ENCODE data around the gene WBP2NL.

The WBP2NL gene

GRCh38 chr22:42026705-42027104 lies 28.1 kb downstream of the WBP2NL start:
- no peak for DNase-seq (ENCODE audit: low read depth in 1 of 2, low spot score in 1 of 2)

GRCh38 chr22:42033263-42034181 lies 34.9 kb downstream of the WBP2NL start:
- no peak for DNase-seq (ENCODE audit: low read depth in 1 of 2, low spot score in 1 of 2)

GRCh38 chr22:42035256-42035655 lies 36.7 kb downstream of the WBP2NL start:
- no peak for DNase-seq (ENCODE audit: low read depth in 1 of 2, low spot score in 1 of 2)

- DNase-seq (ENCODE audit: low read depth in 1 of 2, low spot score in 1 of 2), result no peak
Observed at GRCh38 chr22:42039271-42039670, 40.7 kb downstream of the WBP2NL start.

GRCh38 chr22:42041784-42042183 lies 43.2 kb downstream of the WBP2NL start:
- DNase-seq (ENCODE audit: low read depth in 1 of 2, low spot score in 1 of 2), result no peak

GRCh38 chr22:42050641-42051180 lies 52.1 kb downstream of the WBP2NL start:
- DNase-seq (ENCODE audit: low read depth in 1 of 2, low spot score in 1 of 2), result no peak

GRCh38 chr22:42052765-42053164 lies 54.2 kb downstream of the WBP2NL start:
- no peak for DNase-seq (ENCODE audit: low read depth in 1 of 2, low spot score in 1 of 2)

- no peak for DNase-seq (ENCODE audit: low read depth in 1 of 2, low spot score in 1 of 2)
Observed at GRCh38 chr22:42056757-42057511, 58.3 kb downstream of the WBP2NL start.

- no peak for DNase-seq (ENCODE audit: low read depth in 1 of 2, low spot score in 1 of 2)
Observed at GRCh38 chr22:42060489-42060888, 61.9 kb downstream of the WBP2NL start.

GRCh38 chr22:42061041-42061440 lies 62.5 kb downstream of the WBP2NL start:
- no peak for DNase-seq (ENCODE audit: low read depth in 1 of 2, low spot score in 1 of 2)

- DNase-seq (ENCODE audit: low read depth in 1 of 2, low spot score in 1 of 2), result no peak
Observed at GRCh38 chr22:42062506-42063170, 64.0 kb downstream of the WBP2NL start.

GRCh38 chr22:42064629-42065028 lies 66.0 kb downstream of the WBP2NL start:
- no peak for DNase-seq (ENCODE audit: low read depth in 1 of 2, low spot score in 1 of 2)

- DNase-seq (ENCODE audit: low read depth in 1 of 2, low spot score in 1 of 2), result no peak
Observed at GRCh38 chr22:42065438-42066125, 67.0 kb downstream of the WBP2NL start.

- DNase-seq (ENCODE audit: low read depth in 1 of 2, low spot score in 1 of 2), result no peak
Observed at GRCh38 chr22:42066126-42066761, 67.7 kb downstream of the WBP2NL start.

GRCh38 chr22:42066937-42067336 lies 68.3 kb downstream of the WBP2NL start:
- DNase-seq (ENCODE audit: low read depth in 1 of 2, low spot score in 1 of 2), result no peak

- DNase-seq (ENCODE audit: low read depth in 1 of 2, low spot score in 1 of 2), result no peak
Observed at GRCh38 chr22:42067671-42068251, 69.2 kb downstream of the WBP2NL start.

- DNase-seq (ENCODE audit: low read depth in 1 of 2, low spot score in 1 of 2), result no peak
Observed at GRCh38 chr22:42068291-42068690, 69.7 kb downstream of the WBP2NL start.

GRCh38 chr22:42069801-42070516 lies 71.4 kb downstream of the WBP2NL start:
- no peak for DNase-seq (ENCODE audit: low read depth in 1 of 2, low spot score in 1 of 2)

Data from stimulated activated CD4-positive, alpha-beta T cell treated with anti-CD3 and anti-CD28 coated beads, Interleukin-15, amount 100 ng/mL, for 1 hour (primary cell).